ACC112 (cell line): ENCODE data around the gene MRPS23.

ENCODE experiments used
- H2AFZ ChIP-seq: fragments of 200-600 bp; sonication (generic); one replicate; pipeline ENCODE4 v1.6.0; 2017; ENCODE audit warnings: antibody characterized with exemption, low read length; ENCODE audit not compliant: unreplicated experiment
- H3K27ac ChIP-seq: fragments of 200-600 bp; sonication (generic); 2 replicates; pipeline ENCODE4 v1.5.1; 2014; ENCODE audit warnings: low read depth, mild to moderate bottlenecking, antibody characterized with exemption, low read length, moderate library complexity
- H3K27me3 ChIP-seq: fragments of 200-600 bp; sonication (generic); 2 replicates; pipeline ENCODE4 v1.6.1; 2014; ENCODE audit warnings: mild to moderate bottlenecking, antibody characterized with exemption, low read length, moderate library complexity, mixed read lengths; ENCODE audit not compliant: insufficient read depth
- H3K36me3 ChIP-seq: fragments of 200-600 bp; sonication (generic); 2 replicates; pipeline ENCODE4 v1.6.1; 2016; ENCODE audit warnings: mild to moderate bottlenecking, antibody characterized with exemption, low read length, moderate library complexity, mixed read lengths; ENCODE audit not compliant: insufficient read depth
- H3K4me1 ChIP-seq: fragments of 200-600 bp; sonication (generic); one replicate; pipeline ENCODE4 v1.6.1; 2016; ENCODE audit warnings: low read length, mixed read lengths; ENCODE audit not compliant: insufficient read depth, unreplicated experiment, control insufficient read depth
- H3K4me3 ChIP-seq: fragments of 200-600 bp; sonication (generic); 2 replicates; pipeline ENCODE4 v1.5.1; 2014; ENCODE audit warnings: mild to moderate bottlenecking, low read depth, low read length
- H3K79me2 ChIP-seq: fragments of 200-600 bp; sonication (generic); one replicate; pipeline ENCODE4 v1.6.0; 2016; ENCODE audit warnings: low read length; ENCODE audit not compliant: control insufficient read depth, unreplicated experiment, insufficient read depth

The MRPS23 gene

GRCh38 chr17:57811638-57812280, 38.1 kb downstream of the MRPS23 start:
- no peaks in the 10 kb centered on the region for H3K36me3 ChIP-seq
- H3K4me1 ChIP-seq: peaks cover 13% of the 10 kb centered on the region
- no peaks in the 10 kb centered on the region for H3K79me2 ChIP-seq
- H3K27ac ChIP-seq: no peak overlapping the region
- H3K27me3 ChIP-seq: peaks cover 72% of the 10 kb centered on the region
- peak overlapping the region; percentile 69; the same call in 1 of the 2 replicates for H3K4me3 ChIP-seq
- H2AFZ ChIP-seq: no peak overlapping the region

- H2AFZ ChIP-seq: peak overlapping the region; percentile 45
- no peak overlapping the region for H3K27ac ChIP-seq
- H3K4me1 ChIP-seq: peaks cover 13% of the 10 kb centered on the region
- H3K4me3 ChIP-seq: peak overlapping the region; percentile 69
- no peaks in the 10 kb centered on the region for H3K79me2 ChIP-seq
- H3K36me3 ChIP-seq: no peaks in the 10 kb centered on the region
- peaks cover 72% of the 10 kb centered on the region for H3K27me3 ChIP-seq
Measured at GRCh38 chr17:57810721-57811637, 38.9 kb downstream of the MRPS23 start.

- Histone ChIP-seq H3K4me3 (no peak overlapping the region), H3K4me1 (peaks cover 13% of the 10 kb centered on the region), H2AFZ (no peak overlapping the region), H3K27ac (no peak overlapping the region), H3K79me2 (no peaks in the 10 kb centered on the region), H3K27me3 (peaks cover 67% of the 10 kb centered on the region), H3K36me3 (no peaks in the 10 kb centered on the region)
Measured at GRCh38 chr17:57809879-57810278, 40.0 kb downstream of the MRPS23 start.

- Histone ChIP-seq H3K27ac (no peak overlapping the region), H3K27me3 (peaks cover 57% of the 10 kb centered on the region)
Measured at GRCh38 chr17:57808882-57809281, 41.0 kb downstream of the MRPS23 start.

GRCh38 chr17:57806167-57806830, 43.5 kb downstream of the MRPS23 start:
- H3K4me1 ChIP-seq: peaks cover 7% of the 10 kb centered on the region
- H2AFZ ChIP-seq: no peak overlapping the region
- H3K27me3 ChIP-seq: peaks cover 69% of the 10 kb centered on the region

More at GRCh38 chr17:57808882-57809281, 41.0 kb downstream of the MRPS23 start:
- no peak overlapping the region for H3K4me3 ChIP-seq
- H3K36me3 ChIP-seq: no peaks in the 10 kb centered on the region
- H2AFZ ChIP-seq: no peak overlapping the region
- no peaks in the 10 kb centered on the region for H3K79me2 ChIP-seq
- H3K4me1 ChIP-seq: peaks cover 13% of the 10 kb centered on the region

GRCh38 chr17:57803021-57803420, 46.8 kb downstream of the MRPS23 start:
- Histone ChIP-seq H3K4me1 (no peaks in the 10 kb centered on the region), H3K36me3 (no peaks in the 10 kb centered on the region), H2AFZ (no peak overlapping the region), H3K4me3 (no peak overlapping the region), H3K79me2 (no peaks in the 10 kb centered on the region), H3K27me3 (peaks cover 55% of the 10 kb centered on the region), H3K27ac (no peak overlapping the region)

More at GRCh38 chr17:57806167-57806830, 43.5 kb downstream of the MRPS23 start:
- Histone ChIP-seq H3K79me2 (no peaks in the 10 kb centered on the region), H3K27ac (no peak overlapping the region), H3K36me3 (no peaks in the 10 kb centered on the region), H3K4me3 (no peak overlapping the region)

- no peaks in the 10 kb centered on the region for H3K79me2 ChIP-seq
- no peak overlapping the region for H3K4me3 ChIP-seq
- no peaks in the 10 kb centered on the region for H3K4me1 ChIP-seq
- H2AFZ ChIP-seq: no peak overlapping the region
- H3K36me3 ChIP-seq: no peaks in the 10 kb centered on the region
- no peak overlapping the region for H3K27ac ChIP-seq
- H3K27me3 ChIP-seq: peaks cover 43% of the 10 kb centered on the region
Measured at GRCh38 chr17:57801044-57801711, 48.7 kb downstream of the MRPS23 start.

GRCh38 chr17:57794841-57795240, 55.0 kb downstream of the MRPS23 start:
- Histone ChIP-seq H2AFZ (no peak overlapping the region), H3K4me1 (no peaks in the 10 kb centered on the region), H3K4me3 (no peak overlapping the region), H3K79me2 (no peaks in the 10 kb centered on the region), H3K27me3 (peaks cover 62% of the 10 kb centered on the region), H3K36me3 (no peaks in the 10 kb centered on the region), H3K27ac (no peak overlapping the region)

GRCh38 chr17:57788725-57789124, 61.1 kb downstream of the MRPS23 start:
- H3K79me2 ChIP-seq: no peaks in the 10 kb centered on the region
- H2AFZ ChIP-seq: no peak overlapping the region
- no peak overlapping the region for H3K4me3 ChIP-seq
- no peaks in the 10 kb centered on the region for H3K36me3 ChIP-seq
- H3K27ac ChIP-seq: no peak overlapping the region
- no peaks in the 10 kb centered on the region for H3K4me1 ChIP-seq
- peaks cover 91% of the 10 kb centered on the region for H3K27me3 ChIP-seq

- Histone ChIP-seq H3K79me2 (no peaks in the 10 kb centered on the region), H2AFZ (no peak overlapping the region), H3K4me3 (no peak overlapping the region), H3K27ac (no peak overlapping the region), H3K27me3 (peaks cover 76% of the 10 kb centered on the region), H3K4me1 (no peaks in the 10 kb centered on the region), H3K36me3 (no peaks in the 10 kb centered on the region)
Measured at GRCh38 chr17:57785022-57785421, 64.8 kb downstream of the MRPS23 start.
